NCI-H2171 (cell line): Measurements from ENCODE around the gene CHRM1.

Experiments used
- DNase-seq: peaks from one replicate; lab custom pipeline; 2025; lab: John Stamatoyannopoulos, UW

Gene CHRM1

DNA sequence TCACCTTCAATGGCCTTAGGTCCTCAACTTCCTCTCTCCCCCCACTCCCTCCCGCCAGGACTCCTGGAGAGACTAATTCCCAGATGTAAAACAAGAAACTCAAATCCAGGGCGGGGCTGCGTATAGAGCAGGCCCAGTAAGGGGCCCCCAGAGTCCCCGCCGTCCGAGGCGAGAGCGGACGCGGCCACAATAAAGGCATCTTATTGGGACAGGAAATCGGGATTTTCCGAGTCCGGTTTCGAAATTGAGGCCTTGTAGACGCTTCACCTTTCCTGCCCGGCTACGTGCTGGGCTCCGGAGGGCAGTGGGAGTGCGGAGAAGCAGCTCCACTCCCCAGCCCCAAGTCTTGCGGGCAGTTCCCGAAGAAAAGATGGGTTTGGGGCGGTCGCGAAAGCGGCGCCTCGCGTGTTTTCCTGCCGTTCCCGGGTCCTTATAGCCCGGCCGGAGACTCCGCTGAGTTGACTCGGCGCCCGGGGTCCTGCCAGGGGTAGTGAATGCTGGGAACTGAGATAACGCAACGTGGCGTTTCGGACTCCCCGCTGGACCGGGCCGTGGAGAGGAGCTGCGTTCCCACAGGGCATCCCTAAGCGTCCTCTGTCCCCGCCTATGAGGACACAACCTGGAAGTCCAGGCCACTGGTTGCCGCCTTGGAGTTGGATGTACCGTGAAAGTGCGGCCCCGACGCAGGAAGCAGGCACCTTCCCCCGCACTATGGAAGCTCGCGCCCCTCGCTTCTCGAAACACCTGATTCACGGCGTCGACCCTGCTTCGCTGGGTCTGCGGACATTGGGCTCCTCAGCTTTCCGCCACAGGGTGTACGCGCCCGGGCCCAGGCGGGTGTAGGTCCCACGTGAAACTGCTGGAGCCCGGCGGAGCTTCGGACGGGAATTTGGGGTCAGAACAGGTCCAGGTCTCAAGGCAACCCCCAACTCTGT, 4.8 kb upstream of the CHRM1 start:
- DNase-seq = no peak

DNA sequence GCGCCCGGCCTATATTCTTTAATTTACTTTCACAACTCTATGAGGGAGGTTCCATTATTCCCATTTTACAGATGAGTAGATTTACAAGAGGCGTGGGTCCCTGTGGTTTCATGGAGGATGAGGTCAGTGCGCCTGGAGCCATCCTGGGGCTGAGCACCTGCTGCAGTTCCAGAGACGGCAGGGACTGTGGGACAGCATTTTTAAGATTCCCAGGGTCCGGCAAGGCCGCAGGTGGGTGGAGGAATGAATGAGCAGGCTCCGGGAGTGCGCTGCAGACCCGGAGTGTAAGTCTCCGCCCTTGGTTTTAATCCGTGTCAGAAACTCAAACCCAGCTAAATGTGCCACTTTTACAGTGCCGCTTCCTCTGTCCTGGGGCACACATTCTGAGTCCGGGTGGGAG, 4.1 kb upstream of the CHRM1 start:
- DNase-seq = no peak

DNA sequence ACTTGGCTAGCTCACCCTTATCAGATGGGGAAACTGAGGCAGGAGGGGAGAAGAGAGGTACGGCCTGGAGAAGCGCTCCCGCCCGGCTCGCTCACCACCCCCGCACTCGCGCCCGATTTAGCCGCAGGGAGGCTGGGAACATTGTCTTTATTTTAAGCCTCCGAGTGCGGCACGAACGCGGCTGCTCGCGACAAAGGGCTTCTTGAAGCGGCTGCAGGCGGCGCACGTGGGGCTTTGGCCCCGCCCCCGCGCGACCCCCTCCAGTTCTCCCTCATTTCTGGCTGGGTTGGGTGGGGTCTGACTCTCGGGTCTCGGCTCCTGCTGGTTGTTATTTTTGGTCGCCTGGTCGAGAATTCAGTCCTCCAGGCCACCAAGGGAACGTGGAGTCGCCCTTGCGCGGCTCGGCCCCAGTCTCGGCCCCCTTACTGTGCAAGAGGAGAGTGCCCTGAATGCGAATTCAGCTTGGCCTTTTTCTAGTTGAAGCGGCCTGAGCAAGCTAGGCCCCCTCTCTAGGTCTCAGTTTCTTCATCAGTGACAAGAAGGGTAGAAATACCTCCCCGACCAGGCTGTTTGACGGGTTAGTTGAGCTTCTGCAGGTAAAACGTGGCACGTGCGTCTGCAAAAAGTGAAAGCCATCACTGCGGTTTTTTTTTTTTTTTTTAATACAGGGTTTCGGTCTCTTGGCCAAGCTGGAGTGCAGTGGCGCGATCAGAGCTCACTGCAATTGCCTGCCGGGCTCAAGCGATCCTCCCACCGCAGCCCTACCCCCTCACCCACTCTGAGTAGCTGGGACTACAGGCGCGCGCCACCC, 2.6 kb upstream of the CHRM1 start:
- DNase-seq = no peak

DNA sequence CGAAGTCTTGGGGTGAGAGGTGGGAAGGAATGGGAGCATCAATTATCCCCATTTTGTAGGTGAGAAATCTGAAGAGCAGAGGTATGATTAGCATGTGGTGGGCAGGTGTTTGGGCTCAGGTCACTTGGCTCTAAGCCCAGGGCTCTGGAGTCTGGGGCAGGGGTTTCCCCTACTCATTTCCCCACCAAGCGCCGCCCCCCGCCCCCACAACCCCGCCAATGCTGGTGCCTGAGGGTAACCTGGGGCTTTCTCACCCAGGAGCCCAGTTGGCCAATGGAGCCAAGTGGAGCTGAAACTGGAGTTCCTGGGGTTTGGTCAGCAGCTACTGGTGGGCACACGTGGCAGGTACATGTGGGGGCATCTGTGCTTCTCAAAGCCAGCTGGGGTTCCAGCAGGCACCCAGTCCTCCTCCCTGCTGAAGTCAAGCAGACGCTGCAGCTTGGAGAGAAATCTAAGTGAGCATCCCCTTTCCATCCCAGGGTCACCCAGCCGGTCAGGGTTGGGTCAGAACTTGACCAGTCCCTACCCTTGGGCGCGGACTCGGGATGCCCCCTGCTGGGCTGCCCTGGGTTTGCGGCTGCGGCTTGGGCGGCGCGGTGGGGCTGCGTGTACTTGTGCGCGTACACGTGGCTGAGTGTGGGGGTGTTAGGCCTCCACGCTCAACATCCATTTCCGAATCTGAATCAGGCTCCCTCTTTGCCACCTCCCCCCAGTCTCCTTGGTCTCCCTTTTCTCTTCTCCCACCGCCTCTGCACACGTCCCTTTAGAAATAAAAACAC, 1.7 kb upstream of the CHRM1 start:
- DNase-seq = no peak

DNA sequence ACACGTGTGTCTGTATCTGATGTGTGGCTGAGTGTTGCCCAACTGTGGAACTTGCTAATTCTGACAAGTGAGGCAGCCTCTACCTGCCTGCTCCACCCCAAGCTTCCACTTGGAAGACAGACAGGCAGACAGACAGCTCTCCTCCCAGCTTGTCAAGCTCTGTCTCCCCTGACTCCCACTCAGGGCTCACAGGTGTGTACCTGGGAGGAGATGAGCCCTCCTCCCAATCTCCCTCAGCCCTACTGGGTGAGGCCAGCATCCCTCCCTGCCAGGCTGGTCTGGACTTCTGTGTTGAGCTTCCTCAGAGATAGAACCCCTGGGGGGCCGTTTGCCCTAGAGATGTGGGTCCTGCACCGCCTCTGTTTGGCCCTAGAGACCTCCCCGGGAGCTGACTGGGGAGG, 1.0 kb upstream of the CHRM1 start:
- DNase-seq = no peak

DNA sequence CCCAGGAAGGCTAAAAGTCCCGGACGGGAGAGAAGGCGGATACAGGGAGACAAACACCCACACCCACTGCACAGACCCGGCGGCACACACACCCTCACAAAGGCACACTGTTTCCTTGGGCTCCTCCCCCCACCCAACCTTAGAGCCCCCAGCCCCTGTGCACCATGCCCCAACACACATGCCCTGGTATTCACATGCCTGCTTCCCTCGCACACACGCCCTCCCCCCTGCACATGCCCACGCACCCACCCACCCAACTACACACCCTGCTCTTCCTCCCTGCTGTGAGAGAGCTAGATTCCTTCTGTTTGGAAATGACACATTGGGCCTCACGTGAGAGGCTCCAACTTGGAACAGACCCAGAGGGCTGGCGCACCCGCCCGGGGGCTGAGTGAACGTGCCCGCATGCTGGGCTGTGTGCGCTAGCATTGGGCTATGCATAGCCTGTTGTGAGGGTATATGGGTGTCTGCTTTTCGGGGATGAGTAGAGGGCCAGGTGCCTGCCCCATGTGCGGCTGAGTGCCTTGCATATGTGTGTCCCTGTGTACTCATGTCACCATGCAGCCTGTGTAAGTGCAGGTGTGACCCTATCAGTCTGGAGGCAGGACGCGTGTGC, 518 bp upstream of the CHRM1 start:
- DNase-seq = no peak

- no peak for DNase-seq
These were observed 1.1 kb downstream of the CHRM1 start for GRCh38 chr11:62919898-62920640.

DNA sequence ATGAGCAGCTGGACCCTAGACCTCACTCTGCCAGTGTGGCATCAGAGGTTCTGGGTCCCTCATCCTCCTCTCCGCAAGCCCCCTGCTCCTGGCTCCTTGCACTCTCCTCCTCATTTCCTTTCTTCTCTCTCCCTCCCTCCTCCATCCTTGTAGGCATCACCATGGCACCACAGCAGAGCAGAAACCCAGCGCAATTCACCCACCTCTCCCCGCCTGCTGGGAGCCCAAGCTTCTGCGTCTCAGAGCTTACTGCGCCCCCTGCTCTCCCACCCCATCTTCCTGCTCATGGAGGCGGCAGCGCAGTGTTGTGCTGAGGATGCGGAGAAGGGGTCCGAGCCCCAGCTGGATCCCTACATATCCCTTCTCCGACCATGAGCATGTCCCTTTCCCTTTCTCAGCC, 1.7 kb downstream of the CHRM1 start:
- DNase-seq = no peak

DNA sequence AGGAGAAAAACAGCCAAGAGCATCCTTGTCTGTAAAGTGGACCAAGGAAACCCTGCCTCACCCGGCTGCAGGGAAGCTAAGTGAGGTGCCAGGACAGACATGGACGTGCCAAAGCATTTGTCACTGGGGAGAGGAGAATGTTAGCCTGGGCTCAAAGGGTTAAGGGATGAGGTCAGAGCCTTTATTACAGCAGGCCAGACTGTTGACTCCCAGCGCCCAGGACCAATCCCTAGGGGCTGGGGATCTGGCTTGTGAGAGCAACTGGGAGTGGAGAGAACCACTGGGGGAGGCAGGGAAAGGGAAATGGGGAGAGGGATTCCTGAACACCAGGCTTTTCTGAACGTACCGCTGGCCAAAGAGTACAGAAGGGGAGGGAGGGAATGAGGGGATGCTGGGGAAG, 2.6 kb downstream of the CHRM1 start:
- DNase-seq = no peak

- no peak for DNase-seq
These were observed 3.2 kb downstream of the CHRM1 start for GRCh38 chr11:62917906-62918502.

DNA sequence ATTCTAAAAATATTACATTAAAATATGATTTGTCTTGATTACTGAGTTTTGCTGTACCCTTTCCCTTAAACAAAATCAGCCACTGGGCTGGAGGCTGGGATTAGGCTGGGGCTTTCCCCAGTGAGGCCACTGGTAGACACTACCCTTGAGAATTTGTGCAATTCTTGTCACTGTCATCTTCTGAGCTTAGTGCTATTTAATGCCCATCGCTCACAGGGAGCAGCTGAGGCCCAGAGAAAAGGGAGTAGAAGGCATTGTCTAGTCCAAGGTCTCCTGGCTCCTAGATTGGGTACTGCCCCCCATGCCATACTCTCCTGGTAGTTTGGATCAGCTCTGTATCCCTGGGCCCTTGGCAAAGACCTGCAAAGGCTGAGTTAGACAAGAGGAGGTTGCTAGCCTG, 6.7 kb downstream of the CHRM1 start:
- DNase-seq = no peak

GRCh38 chr11:62912268-62912667, 8.9 kb downstream of the CHRM1 start:
- no peak for DNase-seq

DNA sequence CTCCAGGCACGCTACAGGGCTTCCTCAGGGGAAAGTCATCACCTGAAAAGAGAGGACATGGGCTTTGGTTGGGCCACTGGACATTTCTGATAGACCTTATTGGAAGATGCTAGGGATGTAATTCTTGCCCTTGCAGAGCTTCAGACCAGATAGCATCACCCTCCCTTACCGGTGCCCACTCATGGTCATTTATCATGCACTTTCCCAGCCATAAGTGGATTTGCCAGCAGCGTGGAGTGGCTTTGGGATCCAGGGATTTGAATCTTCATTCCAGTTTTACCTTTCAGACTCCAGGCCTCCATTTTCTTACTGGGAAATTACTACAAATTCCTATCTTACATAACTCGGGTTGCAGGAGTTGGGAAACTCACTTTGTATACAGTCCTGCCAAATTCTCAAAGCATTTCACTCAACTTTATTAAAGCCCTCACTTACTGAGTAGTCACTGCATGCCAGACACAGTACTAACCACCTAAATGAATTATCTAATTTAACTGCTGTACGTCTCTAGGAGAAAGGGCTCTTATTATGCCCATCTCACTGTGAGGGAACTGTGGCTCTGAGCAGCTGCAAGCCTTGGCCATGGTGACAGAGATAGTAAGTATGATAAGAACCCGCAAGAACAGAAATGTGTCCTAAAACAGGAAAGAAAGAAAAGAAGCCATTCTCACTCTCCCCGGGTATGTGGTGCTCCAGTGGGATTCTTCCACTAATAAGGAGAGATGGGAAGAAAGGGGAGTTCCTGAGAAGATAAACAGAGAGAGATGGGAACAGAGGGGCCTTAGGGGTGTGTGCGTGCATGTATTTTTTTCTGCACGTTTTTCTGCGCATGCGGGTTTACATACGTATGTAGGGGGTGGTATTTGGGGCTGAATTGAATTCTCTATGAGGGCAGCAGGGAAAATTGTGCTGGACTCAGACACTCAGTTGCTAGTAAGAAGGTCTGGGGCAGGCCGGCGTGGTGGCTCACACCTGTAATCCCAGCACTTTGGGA, 9.7 kb downstream of the CHRM1 start:
- no peak for DNase-seq

DNA sequence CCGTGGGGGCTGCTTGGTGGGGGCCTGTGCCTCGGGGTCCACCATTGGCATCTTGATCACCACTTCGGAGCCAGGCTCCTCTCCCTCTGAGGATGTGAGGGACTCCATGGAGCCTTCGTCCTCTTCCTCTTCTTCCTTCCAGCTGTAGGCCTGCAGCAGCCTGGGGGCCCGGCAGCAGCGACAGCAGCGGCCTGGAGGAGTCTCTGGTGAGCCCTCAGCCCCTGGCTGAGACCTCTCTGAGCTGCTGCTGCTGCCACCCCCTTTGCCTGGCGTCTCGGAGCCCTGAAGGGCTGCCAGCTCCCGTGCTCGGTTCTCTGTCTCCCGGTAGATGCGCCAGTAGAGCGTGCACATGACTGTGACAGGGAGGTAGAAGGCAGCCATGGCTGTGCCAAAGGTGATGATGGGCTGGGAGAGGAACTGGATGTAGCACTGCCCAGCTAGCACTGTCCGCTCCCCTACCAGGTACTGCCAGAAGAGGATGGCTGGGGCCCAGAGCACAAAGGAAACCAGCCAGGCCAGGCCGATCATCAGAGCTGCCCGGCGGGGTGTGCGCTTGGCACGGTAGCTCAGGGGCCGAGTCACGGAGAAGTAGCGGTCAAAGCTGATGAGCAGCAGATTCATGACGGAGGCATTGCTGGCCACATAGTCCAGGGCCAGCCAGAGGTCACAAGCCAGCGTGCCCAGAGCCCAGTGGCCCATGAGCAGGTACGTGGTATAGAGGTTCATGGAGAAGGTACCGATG, 10.9 kb downstream of the CHRM1 start:
- no peak for DNase-seq

DNA sequence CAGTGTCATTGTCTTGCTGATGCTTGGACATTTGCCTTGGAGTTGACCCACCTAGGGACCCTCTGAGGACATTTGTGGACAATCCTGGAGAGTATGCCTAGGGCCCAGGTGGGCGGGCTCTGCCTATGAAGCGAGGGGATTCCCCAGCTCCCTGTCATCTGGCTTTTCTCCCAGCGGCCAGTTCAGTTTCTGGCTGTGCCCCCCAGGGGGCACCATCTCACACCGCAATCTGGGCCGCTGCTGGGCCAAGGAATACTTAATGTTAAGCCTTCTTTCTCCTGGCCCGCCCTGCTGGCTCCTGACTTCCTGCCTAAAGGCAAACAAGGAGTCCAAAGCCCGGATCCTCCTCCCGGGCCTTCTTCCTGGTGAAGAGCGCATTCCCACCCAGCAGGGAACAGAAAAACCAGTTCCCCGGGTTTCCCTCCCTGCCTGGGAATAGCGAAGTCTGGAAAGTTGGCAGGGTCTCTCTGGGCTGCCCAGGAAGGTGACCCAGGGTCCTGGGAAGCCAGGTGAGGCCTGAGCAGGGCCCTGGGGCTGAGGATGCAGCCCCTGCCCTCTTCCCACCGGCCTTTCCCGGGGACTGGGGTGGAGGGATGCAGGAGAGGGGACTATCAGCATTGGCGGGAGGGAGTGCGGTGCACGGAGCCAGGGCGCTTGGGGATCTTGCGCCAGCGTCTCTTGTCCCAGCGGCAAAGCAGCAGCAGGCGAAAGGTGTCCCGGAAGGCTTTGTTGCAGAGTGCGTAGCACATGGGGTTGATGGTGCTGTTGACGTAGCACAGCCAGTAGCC, 11.9 kb downstream of the CHRM1 start:
- no peak for DNase-seq

DNA sequence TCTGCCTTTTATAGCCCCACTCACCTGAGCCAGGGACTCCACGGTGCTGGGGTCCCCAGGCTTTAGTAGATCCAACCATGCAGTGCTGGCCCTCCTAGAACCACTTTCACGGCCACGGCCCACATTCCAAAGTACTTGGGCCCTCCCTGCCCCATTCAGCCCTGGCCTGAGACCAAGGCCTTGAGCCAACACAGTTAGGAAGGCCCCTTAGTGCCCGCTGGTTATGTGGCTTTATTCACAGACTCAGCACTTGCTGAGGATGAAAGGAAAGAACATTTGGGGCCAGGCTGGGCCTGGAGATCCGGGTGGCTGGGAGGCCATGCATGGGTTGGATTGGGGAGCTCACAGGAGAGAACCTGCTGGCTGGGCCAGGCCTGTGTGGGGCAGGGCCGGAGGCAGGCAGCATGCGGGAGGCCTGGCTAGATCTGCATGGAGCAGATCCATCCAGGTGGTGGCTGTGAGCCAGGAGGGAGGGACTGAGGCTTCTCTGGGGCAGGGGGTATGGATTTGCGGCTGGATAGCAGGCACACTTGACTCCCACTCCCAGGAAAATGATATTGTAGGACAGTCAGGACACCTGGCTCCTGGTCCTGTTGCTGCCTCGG, 12.6 kb downstream of the CHRM1 start:
- DNase-seq = no peak

DNA sequence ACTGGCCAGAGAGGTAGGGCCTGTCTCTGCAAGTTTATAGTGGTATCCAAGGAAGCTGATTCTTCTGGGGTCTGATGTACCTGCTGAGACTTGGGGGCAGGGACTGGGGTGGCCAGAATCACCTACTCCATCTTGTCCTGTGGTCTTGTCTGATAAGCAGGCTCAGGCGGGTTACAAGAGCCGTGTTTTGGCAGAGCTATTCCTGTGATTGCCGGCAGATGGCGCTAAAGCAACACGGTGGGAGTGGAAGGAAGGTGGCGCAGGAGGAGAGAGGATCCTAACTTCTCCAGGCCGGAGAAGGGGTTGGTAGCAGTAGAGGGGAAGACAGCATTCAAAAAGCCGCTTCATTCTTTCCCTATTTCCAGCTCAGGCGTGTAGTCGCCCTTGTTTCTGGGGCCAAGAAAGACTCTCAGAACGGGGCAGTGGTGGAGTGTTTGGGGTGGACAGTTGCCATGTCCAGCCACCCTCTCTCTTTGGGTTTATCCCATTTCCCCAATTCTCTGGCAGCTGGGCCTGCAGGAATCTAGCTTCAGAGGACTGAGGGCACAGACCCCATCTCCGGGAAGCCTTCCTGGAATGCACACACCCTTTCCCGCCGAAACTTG, 15.1 kb downstream of the CHRM1 start:
- DNase-seq = peak; percentile 43
